Bronchial epithelial cell (primary cell): ENCODE measurements around the gene AGBL4. TPM values are rescaled to one million over a fixed set of nuclear protein-coding genes. Genes with fewer than 3 reads are reported as not detected.

Experiments
- DNase-seq: peaks from one replicate; pipeline ENCODE4 v3.0.0-alpha.2; 2010; ENCODE audit warnings: low read depth
- FAIRE-seq: peaks from 2 replicates; lab custom pipeline; 2011; peaks lifted over from hg19 to GRCh38; lab: Jason Lieb, UNC
- H3K27me3 ChIP-seq: 2 replicates; pipeline ENCODE4 v1.5.1; 2011; ENCODE audit warnings: low read length; ENCODE audit not compliant: control insufficient read depth, insufficient read depth
- H3K36me3 ChIP-seq: 2 replicates; pipeline ENCODE4 v1.5.1; 2011; ENCODE audit warnings: low read length; ENCODE audit not compliant: control insufficient read depth, insufficient read depth
- H3K4me3 ChIP-seq: 2 replicates; pipeline ENCODE4 v1.5.1; 2011; ENCODE audit warnings: mild to moderate bottlenecking, low read depth, low read length, control low read depth
- total RNA-seq: library from RNA; depleted of rRNA; stranded (reverse); fragments of >200 nt; gene quantifications from 2 replicates; pipeline ENCODE4 v1.2.1, GENCODE V29; 2014
- TF ChIP-seq, protein P1 (sequence below): IDR thresholded peaks from 2 replicates; pipeline ENCODE4 v1.5.1; 2011; ENCODE audit warnings: mild to moderate bottlenecking, moderate library complexity, low read length, control low read depth, inconsistent platforms; ENCODE audit not compliant: insufficient read depth, severe bottlenecking

The AGBL4 gene
- total RNA-seq, 1 donor from 2014 or later = not detected

DNA sequence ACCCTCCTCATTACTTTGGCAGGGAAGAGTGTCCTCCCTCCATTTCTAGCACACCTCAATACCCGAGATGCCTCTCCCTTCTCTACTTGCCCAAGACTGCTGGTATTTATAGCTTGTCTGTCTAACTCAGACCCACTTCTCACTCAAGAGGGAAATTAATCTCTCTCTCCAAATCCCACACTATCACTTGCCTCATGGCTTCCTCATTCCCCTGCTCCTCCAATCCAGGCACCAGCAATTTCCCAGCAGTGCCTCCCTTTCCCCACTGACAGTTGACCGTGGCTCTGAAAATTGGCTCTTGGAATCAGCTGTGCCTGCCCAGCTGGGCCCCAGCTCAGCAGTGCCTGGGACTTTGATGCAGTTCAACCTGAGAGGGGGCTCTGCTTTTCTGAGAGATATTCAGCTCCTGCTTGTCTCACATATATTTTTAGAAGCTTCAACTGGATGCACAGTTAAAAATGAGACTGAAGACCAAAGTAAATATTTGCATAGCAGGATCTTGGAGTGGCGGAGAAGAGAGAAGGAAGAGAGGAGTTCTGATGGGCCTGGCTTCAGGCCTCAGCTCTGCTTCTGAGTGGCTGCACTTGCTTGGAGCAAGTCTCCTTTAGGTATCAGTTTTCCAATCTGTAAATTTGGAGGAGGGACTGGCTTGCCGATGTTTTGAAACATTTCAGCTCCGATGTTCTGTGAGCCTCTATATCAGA, 1470.7 kb downstream of the AGBL4 start:
- H3K27me3 ChIP-seq = no peaks in the 10 kb centered on the region
- H3K4me3 ChIP-seq = no peak overlapping the region
- TF ChIP-seq, protein P1, sequence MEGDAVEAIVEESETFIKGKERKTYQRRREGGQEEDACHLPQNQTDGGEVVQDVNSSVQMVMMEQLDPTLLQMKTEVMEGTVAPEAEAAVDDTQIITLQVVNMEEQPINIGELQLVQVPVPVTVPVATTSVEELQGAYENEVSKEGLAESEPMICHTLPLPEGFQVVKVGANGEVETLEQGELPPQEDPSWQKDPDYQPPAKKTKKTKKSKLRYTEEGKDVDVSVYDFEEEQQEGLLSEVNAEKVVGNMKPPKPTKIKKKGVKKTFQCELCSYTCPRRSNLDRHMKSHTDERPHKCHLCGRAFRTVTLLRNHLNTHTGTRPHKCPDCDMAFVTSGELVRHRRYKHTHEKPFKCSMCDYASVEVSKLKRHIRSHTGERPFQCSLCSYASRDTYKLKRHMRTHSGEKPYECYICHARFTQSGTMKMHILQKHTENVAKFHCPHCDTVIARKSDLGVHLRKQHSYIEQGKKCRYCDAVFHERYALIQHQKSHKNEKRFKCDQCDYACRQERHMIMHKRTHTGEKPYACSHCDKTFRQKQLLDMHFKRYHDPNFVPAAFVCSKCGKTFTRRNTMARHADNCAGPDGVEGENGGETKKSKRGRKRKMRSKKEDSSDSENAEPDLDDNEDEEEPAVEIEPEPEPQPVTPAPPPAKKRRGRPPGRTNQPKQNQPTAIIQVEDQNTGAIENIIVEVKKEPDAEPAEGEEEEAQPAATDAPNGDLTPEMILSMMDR = no peak
- H3K36me3 ChIP-seq = no peaks in the 10 kb centered on the region
- DNase-seq = no peak
- no peak for FAIRE-seq

DNA sequence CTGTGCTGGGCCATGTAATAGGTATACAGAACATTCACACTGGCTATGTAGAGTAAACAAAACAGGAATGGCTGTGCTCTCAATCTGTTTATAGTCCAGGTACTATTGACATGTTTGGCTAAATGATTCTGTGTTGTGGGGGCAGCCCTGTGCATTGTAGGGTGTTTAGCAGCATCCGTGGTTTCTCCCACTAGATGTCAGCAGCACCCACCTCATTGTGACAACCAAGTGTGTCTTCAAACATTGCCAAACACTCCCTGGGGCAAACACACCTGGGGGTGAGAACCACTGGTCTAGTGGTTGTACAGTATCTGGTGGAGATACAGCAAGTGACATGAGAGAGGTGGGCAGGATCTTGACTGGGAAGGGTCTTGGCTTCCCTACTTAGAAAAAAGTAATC, 1471.3 kb downstream of the AGBL4 start:
- no peak for FAIRE-seq
- H3K27me3 ChIP-seq = no peaks in the 10 kb centered on the region

DNA sequence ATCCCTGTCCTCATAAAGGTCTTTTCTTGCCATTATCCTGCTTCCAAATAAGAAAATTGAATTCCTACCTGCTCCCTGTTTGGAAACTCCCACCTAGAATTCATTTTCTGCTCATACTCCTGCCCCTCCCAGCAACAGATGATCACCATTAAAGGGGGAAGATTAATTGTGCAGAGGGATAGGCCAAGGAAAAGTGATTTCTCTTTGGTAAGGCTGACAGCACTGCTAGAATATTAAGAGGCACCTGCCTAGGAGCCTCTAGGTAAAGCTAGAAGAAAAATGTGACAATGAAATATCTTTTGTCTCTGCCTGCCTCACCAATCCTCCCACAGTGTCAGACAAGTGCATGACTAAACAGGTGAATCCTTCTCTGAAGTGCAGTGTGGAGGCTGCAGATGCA, 1474.8 kb downstream of the AGBL4 start:
- TF ChIP-seq, protein P1 = no peak
- no peak for FAIRE-seq
- Histone ChIP-seq H3K4me3 (no peak overlapping the region), H3K27me3 (no peaks in the 10 kb centered on the region), H3K36me3 (no peaks in the 10 kb centered on the region)
- no peak for DNase-seq

More for the DNA sequence above, 1471.3 kb downstream of the AGBL4 start:
- TF ChIP-seq, protein P1 = peak; percentile 68
- DNase-seq = peak; percentile 48
- no peaks in the 10 kb centered on the region for H3K36me3 ChIP-seq
- H3K4me3 ChIP-seq = no peak overlapping the region

DNA sequence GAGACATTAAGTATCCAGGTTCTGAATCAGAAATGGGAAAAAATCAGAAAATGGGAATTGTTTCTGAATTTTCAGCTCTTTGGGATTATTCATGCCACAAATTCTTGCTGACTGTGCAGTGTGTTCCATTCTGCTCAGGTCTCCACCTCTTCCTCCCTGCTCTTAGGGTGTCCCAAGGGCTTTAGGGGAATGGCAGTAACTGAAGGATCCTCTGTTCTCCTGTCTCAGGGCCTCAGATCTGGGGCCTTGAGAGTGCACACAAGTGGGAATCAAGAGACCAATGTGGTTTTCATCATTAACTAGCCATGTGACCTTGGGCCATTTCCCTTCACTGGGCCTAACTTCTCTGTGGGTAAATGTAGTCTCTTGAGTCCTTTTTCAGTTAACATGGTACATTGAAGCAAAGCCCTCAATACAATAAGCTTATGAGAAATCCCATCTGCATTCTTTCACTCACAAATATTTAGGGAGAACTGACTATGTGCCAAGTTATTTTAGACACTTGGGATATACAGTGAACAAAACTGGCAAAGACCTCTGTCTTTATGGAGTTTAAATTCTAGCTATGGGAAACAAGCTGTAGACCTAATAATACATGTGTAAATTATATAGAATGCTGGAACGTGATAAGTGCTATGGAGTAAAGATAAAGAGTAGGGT, 1476.1 kb downstream of the AGBL4 start:
- H3K27me3 ChIP-seq = no peaks in the 10 kb centered on the region
- no peak for FAIRE-seq
- H3K4me3 ChIP-seq = no peak overlapping the region
- TF ChIP-seq, protein P1 = no peak
- H3K36me3 ChIP-seq = no peaks in the 10 kb centered on the region
- DNase-seq = no peak

DNA sequence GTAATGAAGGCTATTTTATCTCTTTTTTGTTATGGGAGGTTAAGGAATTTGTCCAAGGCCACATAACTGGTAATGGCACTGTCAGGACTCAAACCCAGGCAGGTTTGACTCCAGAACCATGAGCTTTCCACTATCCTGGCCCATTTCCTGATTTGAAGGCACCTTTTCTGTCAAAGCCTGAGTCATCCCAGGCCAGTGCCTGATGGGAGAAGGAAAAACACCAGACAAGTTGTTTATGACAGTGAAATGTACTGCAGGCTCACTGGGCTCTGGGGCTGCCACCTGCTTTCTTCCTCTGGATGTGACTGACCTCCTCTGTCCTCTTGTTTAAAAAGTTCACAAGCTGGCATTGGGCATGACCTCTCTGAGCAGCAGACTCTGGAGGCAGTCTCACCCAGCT, 1479.9 kb downstream of the AGBL4 start:
- Histone ChIP-seq H3K27me3 (no peaks in the 10 kb centered on the region), H3K36me3 (no peaks in the 10 kb centered on the region), H3K4me3 (no peak overlapping the region)
- DNase-seq (no peak), FAIRE-seq (no peak)
- TF ChIP-seq, protein P1 = no peak

DNA sequence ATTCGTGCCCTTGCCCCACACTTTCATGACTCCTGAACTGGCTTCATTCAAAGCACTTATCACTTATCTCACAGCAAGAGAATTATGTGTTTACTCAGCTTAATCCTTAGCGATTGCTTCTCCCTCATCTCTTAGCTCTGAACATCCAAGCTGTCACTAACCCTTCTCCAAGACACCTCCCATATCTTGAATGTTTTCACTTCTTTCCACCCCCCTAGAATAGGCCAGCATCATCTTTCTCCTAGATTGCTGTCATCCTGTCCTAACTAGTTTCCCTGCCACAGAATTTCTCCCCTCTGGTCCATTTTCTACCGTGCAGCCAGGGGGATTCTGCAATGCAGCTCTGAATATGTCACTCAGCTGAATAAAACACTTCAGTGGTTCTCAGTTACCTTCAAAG, 1483.2 kb downstream of the AGBL4 start:
- Histone ChIP-seq H3K36me3 (no peaks in the 10 kb centered on the region), H3K27me3 (no peaks in the 10 kb centered on the region), H3K4me3 (no peak overlapping the region)
- TF ChIP-seq, protein P1 = no peak
- no peak for FAIRE-seq
- DNase-seq = no peak
